ENCODE results near the gene CNN2. TPM values are rescaled to one million over a fixed set of nuclear protein-coding genes. Genes with fewer than 3 reads are reported as not detected.

Gene CNN2
- total and polyA plus RNA-seq, 2 experiments from 2014 or later = 115 to 247 TPM

GRCh38 chr19:1041272-1041834, 14.9 kb downstream of the CNN2 start:
- Histone ChIP-seq H3K4me2 (peak overlapping the region; percentile 84), H4K20me1 (ENCODE audit: insufficient read depth, poor library complexity, severe bottlenecking) (no peaks in the 10 kb centered on the region), H3K9me2 (replicated peaks; ENCODE audit: insufficient read depth) (no peaks in the 10 kb centered on the region), H3K79me2 (no peaks in the 10 kb centered on the region), H3K4me3 (no peak overlapping the region), H2AFZ (no peak overlapping the region), H3K27me3 (no peaks in the 10 kb centered on the region), H3K27ac (no peak overlapping the region), H3K9me3 (ENCODE audit: low read depth) (no peaks in the 10 kb centered on the region), H3K4me1 (ENCODE audit: insufficient read depth) (peaks cover 8% of the 10 kb centered on the region), H3K36me3 (replicated peaks; ENCODE audit: insufficient read depth, low read depth) (no peaks in the 10 kb centered on the region)
- DNase-seq (ENCODE audit: low spot score) = no peak
- TF ChIP-seq CTCF (IDR thresholded peaks at IDR 0.05; ENCODE audit: poor library complexity) (no peak), EZH2 (IDR thresholded peaks at IDR 0.05; ENCODE audit: borderline replicate concordance) (no peak), EZH2phosphoT487 (IDR thresholded peaks at IDR 0.05; ENCODE audit: low read depth, severe bottlenecking, unreplicated experiment) (no peak)
- whole genome bisulfite sequencing (ENCODE audit: low lambda C conversion rate, missing lambda C conversion rate) = 47% methylated on average over 21 of the region's 26 CpGs

- Histone ChIP-seq H3K4me2 (no peak overlapping the region), H3K4me1 (ENCODE audit: insufficient read depth) (peaks cover 8% of the 10 kb centered on the region), H3K9me2 (replicated peaks; ENCODE audit: insufficient read depth) (no peaks in the 10 kb centered on the region), H3K27me3 (no peaks in the 10 kb centered on the region), H3K36me3 (replicated peaks; ENCODE audit: insufficient read depth, low read depth) (no peaks in the 10 kb centered on the region), H4K20me1 (ENCODE audit: insufficient read depth, poor library complexity, severe bottlenecking) (no peaks in the 10 kb centered on the region), H3K9me3 (ENCODE audit: low read depth) (no peaks in the 10 kb centered on the region), H3K4me3 (no peak overlapping the region), H3K79me2 (no peaks in the 10 kb centered on the region), H2AFZ (no peak overlapping the region), H3K27ac (no peak overlapping the region)
- 89% methylated on average over 37 of the region's 43 CpGs for WGBS (ENCODE audit: low lambda C conversion rate, missing lambda C conversion rate)
- no peak for DNase-seq (ENCODE audit: low spot score)
- TF ChIP-seq EZH2phosphoT487 (IDR thresholded peaks at IDR 0.05; ENCODE audit: low read depth, severe bottlenecking, unreplicated experiment) = no peak
- TF ChIP-seq EZH2 (IDR thresholded peaks at IDR 0.05; ENCODE audit: borderline replicate concordance) = no peak
- no peak for TF ChIP-seq CTCF (IDR thresholded peaks at IDR 0.05; ENCODE audit: poor library complexity)
Observed at GRCh38 chr19:1041835-1042685, 15.7 kb downstream of the CNN2 start.

- no peak for TF ChIP-seq EZH2phosphoT487 (IDR thresholded peaks at IDR 0.05; ENCODE audit: low read depth, severe bottlenecking, unreplicated experiment)
- no peak for TF ChIP-seq CTCF (IDR thresholded peaks at IDR 0.05; ENCODE audit: poor library complexity)
- 81% methylated on average over 22 of the region's 23 CpGs for WGBS (ENCODE audit: low lambda C conversion rate, missing lambda C conversion rate)
Observed at GRCh38 chr19:1042689-1043511, 16.5 kb downstream of the CNN2 start.

More at GRCh38 chr19:1042689-1043511, 16.5 kb downstream of the CNN2 start:
- Histone ChIP-seq H2AFZ (no peak overlapping the region), H3K79me2 (no peaks in the 10 kb centered on the region), H3K4me3 (no peak overlapping the region), H3K9me3 (ENCODE audit: low read depth) (no peaks in the 10 kb centered on the region), H4K20me1 (ENCODE audit: insufficient read depth, poor library complexity, severe bottlenecking) (no peaks in the 10 kb centered on the region), H3K27ac (no peak overlapping the region), H3K9me2 (replicated peaks; ENCODE audit: insufficient read depth) (no peaks in the 10 kb centered on the region), H3K27me3 (no peaks in the 10 kb centered on the region), H3K4me2 (no peak overlapping the region), H3K36me3 (replicated peaks; ENCODE audit: insufficient read depth, low read depth) (no peaks in the 10 kb centered on the region), H3K4me1 (ENCODE audit: insufficient read depth) (peaks cover 8% of the 10 kb centered on the region)
- DNase-seq (ENCODE audit: low spot score) = no peak
